Erythroblast (primary cell): ENCODE results near the gene FLT1.
A peak's percentile ranks its signal among the peaks of the same experiment; 100 is the strongest.

Source experiments
- DNase-seq, 2 experiments: peaks; one replicate each; lab custom pipeline; 2025; lab: John Stamatoyannopoulos, UW
- GATA1 ChIP-seq: IDR thresholded peaks from 2 replicates; pipeline ENCODE4 v1.6.1; 2011; ENCODE audit warnings: low read depth, mild to moderate bottlenecking, control low read depth, low read length, moderate library complexity
- POLR2A ChIP-seq: IDR thresholded peaks from 2 replicates; pipeline ENCODE4 v1.6.1; 2011; ENCODE audit warnings: mild to moderate bottlenecking, low read length

Gene FLT1

GRCh38 chr13:28314879-28315278 is 180.0 kb downstream of the FLT1 start:
- TF ChIP-seq GATA1, result no peak
- no peak for TF ChIP-seq POLR2A
- no peak for DNase-seq

- DNase-seq, result peak; percentile 28 to 41
Measured at GRCh38 chr13:28313579-28313978, 181.3 kb downstream of the FLT1 start.

GRCh38 chr13:28306325-28306724 is 188.6 kb downstream of the FLT1 start:
- TF ChIP-seq GATA1 (no peak), POLR2A (no peak)
- no peak for DNase-seq

More at GRCh38 chr13:28313579-28313978, 181.3 kb downstream of the FLT1 start:
- TF ChIP-seq POLR2A (no peak), GATA1 (no peak)

GRCh38 chr13:28301839-28302238 is 193.1 kb downstream of the FLT1 start:
- no peak for DNase-seq

GRCh38 chr13:28299916-28300315 is 195.0 kb downstream of the FLT1 start:
- TF ChIP-seq GATA1, result no peak
- TF ChIP-seq POLR2A, result no peak
- no peak for DNase-seq

More at GRCh38 chr13:28301839-28302238, 193.1 kb downstream of the FLT1 start:
- TF ChIP-seq POLR2A (no peak), GATA1 (no peak)

- DNase-seq, result no peak
Measured at GRCh38 chr13:28297341-28297740, 197.6 kb downstream of the FLT1 start.

GRCh38 chr13:28286263-28286662 is 208.7 kb downstream of the FLT1 start:
- no peak for DNase-seq
- TF ChIP-seq GATA1, result no peak
- TF ChIP-seq POLR2A, result no peak

More at GRCh38 chr13:28297341-28297740, 197.6 kb downstream of the FLT1 start:
- TF ChIP-seq POLR2A (no peak), GATA1 (no peak)

- no peak for TF ChIP-seq POLR2A
- no peak for TF ChIP-seq GATA1
- no peak for DNase-seq
Measured at GRCh38 chr13:28283600-28283999, 211.3 kb downstream of the FLT1 start.

GRCh38 chr13:28282451-28282850 is 212.5 kb downstream of the FLT1 start:
- TF ChIP-seq POLR2A, result no peak
- no peak for TF ChIP-seq GATA1
- no peak for DNase-seq

- TF ChIP-seq POLR2A (no peak), GATA1 (no peak)
- DNase-seq, result peak; percentile 7 to 23
Measured at GRCh38 chr13:28273919-28274318, 221.0 kb downstream of the FLT1 start.

GRCh38 chr13:28271056-28271840 is 223.7 kb downstream of the FLT1 start:
- no peak for DNase-seq
- no peak for TF ChIP-seq POLR2A
- TF ChIP-seq GATA1, result no peak

- no peak for DNase-seq
- TF ChIP-seq POLR2A (no peak), GATA1 (no peak)
Measured at GRCh38 chr13:28268800-28269223, 226.1 kb downstream of the FLT1 start.

GRCh38 chr13:28267497-28267896 is 227.4 kb downstream of the FLT1 start:
- no peak for TF ChIP-seq GATA1

GRCh38 chr13:28258417-28258816 is 236.5 kb downstream of the FLT1 start:
- TF ChIP-seq POLR2A (no peak), GATA1 (no peak)
- DNase-seq, result no peak

More at GRCh38 chr13:28267497-28267896, 227.4 kb downstream of the FLT1 start:
- no peak for DNase-seq

GRCh38 chr13:28257305-28257704 is 237.6 kb downstream of the FLT1 start:
- TF ChIP-seq GATA1, result no peak
- no peak for TF ChIP-seq POLR2A
- no peak for DNase-seq
